Esophagus squamous epithelium (tissue), 5 donors: Measurements from ENCODE around the gene PRKCA. TPM values are rescaled to one million over a fixed set of nuclear protein-coding genes. Genes with fewer than 3 reads are reported as not detected.

Experiments
- DNase-seq: peaks from one replicate; lab custom pipeline; 2025; lab: John Stamatoyannopoulos, UW
- H3K27ac ChIP-seq, 4 donors: fragments of 200-600 bp; sonication (generic); one replicate each; pipeline ENCODE4 v1.5.1; 2016 to 2019; ENCODE audit warnings: mild to moderate bottlenecking in 1 of 4
- H3K27me3 ChIP-seq, 4 donors: fragments of 200-600 bp; sonication (generic); 1 replicate in 3 of 4; 2 replicates in 1 of 4; pipeline versions ENCODE4 v1.5.1 to v1.6.0; 2017 to 2021; ENCODE audit warnings: antibody characterized with exemption in 1 of 4
- H3K36me3 ChIP-seq, 3 donors: fragments of 200-600 bp; sonication (generic); one replicate each; pipeline ENCODE4 v1.5.1; 2016 to 2019
- H3K4me1 ChIP-seq, 3 donors: fragments of 200-600 bp; sonication (generic); one replicate each; pipeline ENCODE4 v1.5.1; 2017 to 2019
- H3K4me3 ChIP-seq, 4 donors: fragments of 200-600 bp; sonication (generic); 1 replicate in 3 of 4; 2 replicates in 1 of 4; pipeline ENCODE4 v1.5.1; 2016 to 2019; ENCODE audit warnings: mild to moderate bottlenecking in 2 of 4, moderate library complexity in 1 of 4
- H3K9me3 ChIP-seq, 3 donors: fragments of 200-600 bp; sonication (generic); one replicate each; pipeline ENCODE4 v1.5.1; 2016 to 2019
- POLR2A ChIP-seq, 4 donors: fragments of 450-650 bp; IDR thresholded peaks; one replicate each; pipeline ENCODE4 v1.6.1; 2017; ENCODE audit warnings: antibody characterized with exemption in 4 of 4, mild to moderate bottlenecking in 4 of 4, moderate library complexity in 3 of 4
- WGBS, 2 donors: methylation state at CpG; one replicate each; pipeline ENCODE4 v1.1.5; 2018; 5-methylcytosine and 5-hydroxymethylcytosine counted together
- intact Hi-C: fragments of 100-400 bp; cut with DNase I; formaldehyde crosslinking; loops from one replicate; pipeline ENCODE4 v1.15.0; 2022
- total RNA-seq, 4 donors: library from RNA; depleted of rRNA; stranded (reverse); fragments of >200 nt; gene quantifications; one replicate each; pipeline ENCODE4 v1.1.0, GENCODE V29; 2016
- TF ChIP-seq, protein P1 (sequence below), 6 experiments: fragments of 450-650 bp in 4 of 6; fragments of 200-600 bp in 2 of 6; sonication (generic) in 2 of 6; IDR thresholded peaks; one replicate each; pipeline ENCODE4 v1.5.1; 2016 to 2019; ENCODE audit warnings: antibody characterized with exemption in 6 of 6, mild to moderate bottlenecking in 4 of 6, moderate library complexity in 4 of 6
- donor health status: DM: yes; HTN: yes; CAD: no.

The PRKCA gene
- total RNA-seq, 4 donors from 2014 or later = 2.4 to 9.2 (median 4.2) TPM

DNA sequence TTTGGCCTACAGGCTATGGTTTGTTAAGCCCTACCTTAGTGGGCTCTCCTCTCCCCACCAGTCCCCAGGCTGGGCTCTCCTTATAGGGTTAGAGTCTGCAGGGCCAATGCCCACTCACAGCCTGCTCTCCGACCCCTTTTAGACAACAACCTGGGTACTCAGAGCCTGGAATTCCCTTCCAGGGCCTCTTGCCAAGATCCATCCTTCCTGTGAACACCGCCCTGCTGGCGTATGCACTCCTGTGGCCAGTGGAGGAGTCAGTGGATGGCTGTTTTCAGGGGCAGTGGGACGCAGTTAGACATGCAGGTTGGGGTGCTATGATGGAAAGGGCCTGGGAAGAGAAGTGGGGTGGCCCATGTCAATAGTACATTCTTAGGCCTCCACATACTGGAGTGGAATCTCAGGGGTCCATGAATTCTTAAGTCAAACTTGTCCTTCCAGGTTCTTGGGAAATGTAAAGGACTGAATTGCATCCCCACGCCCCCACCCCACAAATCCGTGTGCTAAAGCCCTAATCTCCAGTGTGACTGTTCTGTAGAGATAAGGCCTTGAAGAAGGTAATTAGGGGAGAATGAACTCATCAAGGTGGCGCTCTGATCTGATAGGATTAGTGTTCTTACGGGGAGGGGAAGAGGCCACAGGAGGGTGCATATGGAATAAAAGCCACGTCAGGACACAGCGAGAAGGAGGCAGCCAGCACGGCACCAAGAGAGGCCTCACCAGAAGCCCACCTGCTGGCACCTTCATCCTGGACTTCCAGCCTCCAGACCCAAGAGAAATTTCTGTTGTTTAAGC, 450.9 kb downstream of the PRKCA start:
- 89% methylated on average over 6 to 8 of the region's 11 CpGs for WGBS, 2 donors
- peaks cover 0 to 6% (median 0%) of the 10 kb centered on the region in 3 donors for H3K36me3 ChIP-seq
- no peak for DNase-seq

DNA sequence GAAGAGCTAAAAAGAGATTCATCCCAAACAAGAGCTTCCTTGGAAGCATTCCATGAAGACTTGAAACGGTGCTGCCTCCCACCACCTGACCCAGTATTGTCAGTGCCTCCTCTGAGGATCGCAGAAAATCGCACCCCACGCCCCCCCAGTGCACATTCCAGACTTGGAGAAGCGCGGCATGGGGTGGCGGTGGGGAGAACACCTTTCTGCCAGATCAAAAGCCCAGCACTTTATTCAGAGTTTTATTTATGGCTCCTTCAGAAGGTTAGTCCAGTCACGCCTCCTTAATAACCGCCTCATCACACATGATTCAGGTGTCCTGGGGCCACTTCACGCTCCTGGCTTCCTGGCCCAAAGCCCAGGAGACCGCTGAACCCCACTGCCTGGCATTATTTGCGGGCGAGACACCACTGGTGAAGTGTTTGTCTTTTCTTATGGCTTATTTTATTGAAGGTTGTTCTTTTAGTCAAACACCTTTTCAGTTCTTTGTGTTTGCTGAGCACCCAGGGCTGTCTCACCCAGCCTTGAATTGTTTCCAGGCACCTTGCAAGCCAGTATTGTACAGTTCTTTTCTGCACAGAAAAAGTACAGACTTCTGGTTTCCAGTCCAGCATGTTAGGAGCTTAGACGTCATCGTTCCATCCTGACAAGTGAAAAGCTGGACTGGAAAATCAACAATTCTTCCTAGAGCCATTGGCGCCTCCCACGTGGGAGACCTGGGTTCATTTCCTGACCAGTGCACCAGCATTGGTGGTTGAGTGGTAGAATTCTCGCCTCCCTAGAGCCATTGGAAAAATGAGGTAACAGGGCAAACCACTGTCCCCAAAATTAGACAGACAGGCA, 452.9 kb downstream of the PRKCA start:
- intact Hi-C loops = no loop called here
- H3K27me3 ChIP-seq = no peaks in the 10 kb centered on the region
- TF ChIP-seq, protein P1, sequence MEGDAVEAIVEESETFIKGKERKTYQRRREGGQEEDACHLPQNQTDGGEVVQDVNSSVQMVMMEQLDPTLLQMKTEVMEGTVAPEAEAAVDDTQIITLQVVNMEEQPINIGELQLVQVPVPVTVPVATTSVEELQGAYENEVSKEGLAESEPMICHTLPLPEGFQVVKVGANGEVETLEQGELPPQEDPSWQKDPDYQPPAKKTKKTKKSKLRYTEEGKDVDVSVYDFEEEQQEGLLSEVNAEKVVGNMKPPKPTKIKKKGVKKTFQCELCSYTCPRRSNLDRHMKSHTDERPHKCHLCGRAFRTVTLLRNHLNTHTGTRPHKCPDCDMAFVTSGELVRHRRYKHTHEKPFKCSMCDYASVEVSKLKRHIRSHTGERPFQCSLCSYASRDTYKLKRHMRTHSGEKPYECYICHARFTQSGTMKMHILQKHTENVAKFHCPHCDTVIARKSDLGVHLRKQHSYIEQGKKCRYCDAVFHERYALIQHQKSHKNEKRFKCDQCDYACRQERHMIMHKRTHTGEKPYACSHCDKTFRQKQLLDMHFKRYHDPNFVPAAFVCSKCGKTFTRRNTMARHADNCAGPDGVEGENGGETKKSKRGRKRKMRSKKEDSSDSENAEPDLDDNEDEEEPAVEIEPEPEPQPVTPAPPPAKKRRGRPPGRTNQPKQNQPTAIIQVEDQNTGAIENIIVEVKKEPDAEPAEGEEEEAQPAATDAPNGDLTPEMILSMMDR (IDR thresholded peaks at IDR 0.05) = no peak
- no peak for TF ChIP-seq POLR2A (IDR thresholded peaks at IDR 0.05)
- peaks cover 0 to 6% (median 0%) of the 10 kb centered on the region in 3 donors for H3K36me3 ChIP-seq
- 44 to 49% methylated on average over 11 to 13 of the region's 18 CpGs for WGBS, 2 donors
- DNase-seq = no peak
- H3K9me3 ChIP-seq = no peaks in the 10 kb centered on the region
- H3K27ac ChIP-seq = no peak overlapping the region
- H3K4me3 ChIP-seq = no peak overlapping the region
- peaks cover 0 to 16% (median 5%) of the 10 kb centered on the region in 3 donors for H3K4me1 ChIP-seq

More for the DNA sequence above, 450.9 kb downstream of the PRKCA start:
- Histone ChIP-seq H3K4me1 (peaks cover 0 to 16% (median 5%) of the 10 kb centered on the region in 3 donors), H3K9me3 (no peaks in the 10 kb centered on the region), H3K4me3 (no peak overlapping the region), H3K27me3 (no peaks in the 10 kb centered on the region), H3K27ac (no peak overlapping the region)
- intact Hi-C loops = no loop called here
- no peak for TF ChIP-seq POLR2A (IDR thresholded peaks at IDR 0.05)
- TF ChIP-seq, protein P1 (IDR thresholded peaks at IDR 0.05) = no peak

DNA sequence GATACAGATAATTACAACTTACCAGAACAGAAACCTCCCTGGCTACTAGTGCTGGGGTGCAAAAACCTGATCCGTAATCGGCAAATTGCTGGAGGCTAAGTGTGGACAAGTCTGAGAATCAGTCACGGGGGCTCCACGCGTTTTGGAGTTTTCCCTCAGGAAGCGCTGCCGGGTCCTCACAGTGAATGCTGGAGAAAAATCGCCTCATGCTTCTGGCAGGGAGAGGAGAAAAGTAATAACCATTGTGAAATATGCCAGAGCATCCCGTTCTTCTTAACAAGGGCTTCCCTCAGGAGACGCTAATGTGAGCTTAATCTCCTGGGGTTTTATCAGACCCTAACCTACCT, 453.5 kb downstream of the PRKCA start:
- no peak for DNase-seq
- intact Hi-C loops = no loop called here

DNA sequence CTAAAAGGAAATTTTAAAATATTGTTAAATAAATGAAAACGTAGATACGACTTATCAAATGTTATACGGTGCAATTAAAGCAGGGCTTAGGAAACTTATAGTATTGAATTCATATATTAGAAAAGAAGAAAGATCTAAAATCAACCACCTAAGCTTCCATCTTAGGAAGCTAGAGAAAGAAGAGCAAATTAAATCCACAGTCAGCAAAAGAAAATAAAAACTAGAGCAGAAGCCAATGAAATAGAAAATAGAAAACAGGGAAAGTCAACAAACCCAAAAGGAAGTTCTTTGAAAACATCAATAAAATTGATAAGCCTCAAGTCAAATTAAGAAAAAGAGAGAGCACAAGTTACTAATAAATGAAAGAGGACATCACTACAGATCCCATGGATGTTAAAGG, 457.9 kb downstream of the PRKCA start:
- Histone ChIP-seq H3K9me3 (no peaks in the 10 kb centered on the region), H3K27me3 (no peaks in the 10 kb centered on the region), H3K36me3 (no peaks in the 10 kb centered on the region), H3K4me1 (peaks cover 0 to 8% (median under 1%) of the 10 kb centered on the region in 3 donors), H3K4me3 (no peak overlapping the region), H3K27ac (no peak overlapping the region)
- intact Hi-C loops = no loop called here
- DNase-seq = no peak
- WGBS, 2 donors = 92 to 97% methylated on average over 3 of the region's 3 CpGs
- TF ChIP-seq, protein P1 (IDR thresholded peaks at IDR 0.05) = no peak
- no peak for TF ChIP-seq POLR2A (IDR thresholded peaks at IDR 0.05)

More for the DNA sequence above, 453.5 kb downstream of the PRKCA start:
- 59 to 78% methylated on average over 10 of the region's 10 CpGs for WGBS, 2 donors
- Histone ChIP-seq H3K27me3 (no peaks in the 10 kb centered on the region), H3K27ac (no peak overlapping the region), H3K36me3 (peaks cover 0 to 6% (median 0%) of the 10 kb centered on the region in 3 donors), H3K9me3 (no peaks in the 10 kb centered on the region), H3K4me3 (no peak overlapping the region), H3K4me1 (peaks cover 0 to 16% (median 5%) of the 10 kb centered on the region in 3 donors)
- TF ChIP-seq POLR2A (IDR thresholded peaks at IDR 0.05) = no peak
- TF ChIP-seq, protein P1 (IDR thresholded peaks at IDR 0.05) = no peak

DNA sequence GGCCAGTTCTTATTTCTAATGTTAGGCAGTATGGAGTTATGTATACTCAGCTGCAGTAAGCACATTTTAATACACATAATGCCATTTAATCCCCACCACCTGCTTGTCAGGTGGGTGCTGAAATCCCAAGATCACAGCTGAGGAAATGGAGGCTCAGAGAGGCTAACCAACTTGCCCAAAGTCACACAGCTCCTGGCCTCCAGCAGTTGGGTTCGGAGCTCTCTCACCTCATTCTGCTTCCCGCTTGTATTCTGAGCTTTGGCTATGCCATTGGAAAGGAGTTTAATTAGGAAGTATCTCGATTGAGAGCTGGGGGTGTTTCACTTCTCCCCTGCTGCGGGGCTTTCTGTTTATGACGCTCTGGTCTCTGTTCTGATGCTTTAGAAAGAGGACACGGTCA, 459.9 kb downstream of the PRKCA start:
- intact Hi-C loops = no loop called here
- H3K9me3 ChIP-seq = no peaks in the 10 kb centered on the region

More for the DNA sequence above, 459.9 kb downstream of the PRKCA start:
- no peak for TF ChIP-seq POLR2A (IDR thresholded peaks at IDR 0.05)
- 84 to 94% methylated on average over 6 of the region's 6 CpGs for WGBS, 2 donors
- Histone ChIP-seq H3K27me3 (no peaks in the 10 kb centered on the region), H3K36me3 (no peaks in the 10 kb centered on the region), H3K4me3 (no peak overlapping the region), H3K4me1 (no peaks in the 10 kb centered on the region), H3K27ac (no peak overlapping the region)
- DNase-seq = no peak
